ENCODE measurements around the gene ROR1.

The ROR1 gene

GRCh38 chr1:63885899-63886298 is 112.1 kb downstream of the ROR1 start:
- DNase-seq (ENCODE audit: low spot score): no peak

- no peak for DNase-seq (ENCODE audit: low spot score)
These were observed 112.5 kb downstream of the ROR1 start for GRCh38 chr1:63886340-63886739.

- no peak for DNase-seq (ENCODE audit: low spot score)
These were observed 114.0 kb downstream of the ROR1 start for GRCh38 chr1:63887809-63888208.

GRCh38 chr1:63888984-63889383 is 115.2 kb downstream of the ROR1 start:
- no peak for DNase-seq (ENCODE audit: low spot score)

GRCh38 chr1:63890468-63890867 is 116.7 kb downstream of the ROR1 start:
- no peak for DNase-seq (ENCODE audit: low spot score)

- DNase-seq (ENCODE audit: low spot score): no peak
These were observed 117.4 kb downstream of the ROR1 start for GRCh38 chr1:63891060-63891690.

- DNase-seq (ENCODE audit: low spot score): no peak
These were observed 119.0 kb downstream of the ROR1 start for GRCh38 chr1:63892632-63893395.

- no peak for DNase-seq (ENCODE audit: low spot score)
These were observed 120.2 kb downstream of the ROR1 start for GRCh38 chr1:63893976-63894375.

- DNase-seq (ENCODE audit: low spot score): no peak
These were observed 120.9 kb downstream of the ROR1 start for GRCh38 chr1:63894627-63895265.

GRCh38 chr1:63896755-63897154 is 122.9 kb downstream of the ROR1 start:
- DNase-seq (ENCODE audit: low spot score): no peak

GRCh38 chr1:63898428-63899196 is 124.8 kb downstream of the ROR1 start:
- no peak for DNase-seq (ENCODE audit: low spot score)

GRCh38 chr1:63901094-63901493 is 127.3 kb downstream of the ROR1 start:
- no peak for DNase-seq (ENCODE audit: low spot score)

- no peak for DNase-seq (ENCODE audit: low spot score)
These were observed 129.2 kb downstream of the ROR1 start for GRCh38 chr1:63902844-63903589.

- no peak for DNase-seq (ENCODE audit: low spot score)
These were observed 130.3 kb downstream of the ROR1 start for GRCh38 chr1:63903947-63904610.

GRCh38 chr1:63904826-63905225 is 131.0 kb downstream of the ROR1 start:
- no peak for DNase-seq (ENCODE audit: low spot score)

- no peak for DNase-seq (ENCODE audit: low spot score)
These were observed 132.4 kb downstream of the ROR1 start for GRCh38 chr1:63906047-63906704.

- no peak for DNase-seq (ENCODE audit: low spot score)
These were observed 133.2 kb downstream of the ROR1 start for GRCh38 chr1:63907051-63907450.

GRCh38 chr1:63908016-63908415 is 134.2 kb downstream of the ROR1 start:
- no peak for DNase-seq (ENCODE audit: low spot score)

- DNase-seq (ENCODE audit: low spot score): no peak
These were observed 135.7 kb downstream of the ROR1 start for GRCh38 chr1:63909526-63909925.

- DNase-seq (ENCODE audit: low spot score): no peak
These were observed 137.2 kb downstream of the ROR1 start for GRCh38 chr1:63911049-63911448.

GRCh38 chr1:63912643-63913042 is 138.8 kb downstream of the ROR1 start:
- no peak for DNase-seq (ENCODE audit: low spot score)
